ENCODE results near the gene BOLA3. TPM values are rescaled to one million over a fixed set of nuclear protein-coding genes. Genes with fewer than 3 reads are reported as not detected.

Gene BOLA3
- total and polyA plus RNA-seq, 2 of the 4 experiments (the other 2 are of a cell fraction): 13.3 to 39.5 TPM

- 100% methylated on average over 1 of the region's 6 CpGs; no CpG with 5 or more reads in 1 of the 2 experiments for WGBS, 2 experiments (ENCODE audit: extremely low coverage in 2 of 2, insufficient read length in 1 of 2)
- H2AK5ac ChIP-seq (ENCODE audit: low read depth, low read length): no peak overlapping the region
- no peak overlapping the region for H4K5ac ChIP-seq (ENCODE audit: low read depth, low read length)
- no peak for DNase-seq
- H3K9me1 ChIP-seq (ENCODE audit: insufficient read depth, low read length): peaks cover 23% of the 10 kb centered on the region; the same call in 1 of the 2 replicates
- no peaks in the 10 kb centered on the region for H3K27me3 ChIP-seq (ENCODE audit: control insufficient read depth, insufficient read depth, low read length)
- ChIA-PET POLR2A (ENCODE audit: unreplicated experiment) (no interaction called here), CTCF (no interaction called here)
- intact Hi-C loops (cut with micrococcal nuclease): no loop called here
- no peak overlapping the region for H2AFZ ChIP-seq (replicated peaks; ENCODE audit: low read length, poor library complexity)
- no TSS peak for BruUV-seq (replicated peaks)
- H2AK9ac ChIP-seq (replicated peaks; ENCODE audit: low read depth, low read length, poor library complexity): no peak overlapping the region
- no peak overlapping the region for H3K14ac ChIP-seq (replicated peaks; ENCODE audit: low read depth, low read length)
- H3K4me3 ChIP-seq (ENCODE audit: insufficient read depth, low read depth, low read length): no peak overlapping the region
- H3K4ac ChIP-seq (ENCODE audit: low read depth, low read length): no peak overlapping the region
- H3K4me2 ChIP-seq (ENCODE audit: low read depth, low read length): no peak overlapping the region
- no peak overlapping the region for H2BK20ac ChIP-seq (ENCODE audit: low read depth, low read length)
- H3K18ac ChIP-seq (ENCODE audit: low read depth, low read length): no peak overlapping the region
- dilution Hi-C loops (cut with HindIII; ENCODE audit: low sequenced_read_pairs, unreplicated experiment): no loop called here
- no peak overlapping the region for H3K56ac ChIP-seq (ENCODE audit: extremely low read depth, insufficient read depth, low read length)
- H3K79me1 ChIP-seq (ENCODE audit: low read depth in 1 of 2, low read length in 2 of 2): peaks cover 23 to 44% of the 10 kb centered on the region in 2 experiments
- H3K9me3 ChIP-seq (ENCODE audit: control insufficient read depth, insufficient read depth, low read length): no peaks in the 10 kb centered on the region
- no peak overlapping the region for H4K91ac ChIP-seq (ENCODE audit: insufficient read depth, low read depth, low read length)
- no peak overlapping the region for H3K23ac ChIP-seq (ENCODE audit: low read depth, low read length)
- no peak overlapping the region for H2BK5ac ChIP-seq (ENCODE audit: low read depth, low read length, poor library complexity, severe bottlenecking)
- TF ChIP-seq, protein P1, sequence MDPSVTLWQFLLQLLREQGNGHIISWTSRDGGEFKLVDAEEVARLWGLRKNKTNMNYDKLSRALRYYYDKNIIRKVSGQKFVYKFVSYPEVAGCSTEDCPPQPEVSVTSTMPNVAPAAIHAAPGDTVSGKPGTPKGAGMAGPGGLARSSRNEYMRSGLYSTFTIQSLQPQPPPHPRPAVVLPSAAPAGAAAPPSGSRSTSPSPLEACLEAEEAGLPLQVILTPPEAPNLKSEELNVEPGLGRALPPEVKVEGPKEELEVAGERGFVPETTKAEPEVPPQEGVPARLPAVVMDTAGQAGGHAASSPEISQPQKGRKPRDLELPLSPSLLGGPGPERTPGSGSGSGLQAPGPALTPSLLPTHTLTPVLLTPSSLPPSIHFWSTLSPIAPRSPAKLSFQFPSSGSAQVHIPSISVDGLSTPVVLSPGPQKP (IDR thresholded peaks at IDR 0.05; ENCODE audit: borderline replicate concordance, low read depth, low read length): no peak
- TF ChIP-seq RAD21 (IDR thresholded peaks at IDR 0.05; ENCODE audit: low read length): no peak
- H2BK120ac ChIP-seq (ENCODE audit: low read depth, low read length): no peak overlapping the region
- no peak overlapping the region for H4K8ac ChIP-seq (ENCODE audit: low read depth in 2 of 2, low read length in 2 of 2)
- H3K9ac ChIP-seq (ENCODE audit: low read depth, low read length): no peak overlapping the region
- in situ Hi-C loops (cut with MboI; ENCODE audit: low sequenced_read_pairs): loop anchor here (10.0 to 25.0 kb wide), 2 partner anchors 218 to 305 kb away; partner anchors contain the start of genes DGUOK and STAMBP
- H3K4me1 ChIP-seq (ENCODE audit: control insufficient read depth, insufficient read depth, low read length): peaks cover 7% of the 10 kb centered on the region
- no peak overlapping the region for H3K27ac ChIP-seq (ENCODE audit: insufficient read depth, low read length)
- ATAC-seq (ENCODE audit: low read depth): no peak
- peaks cover 9% of the 10 kb centered on the region for H3K36me3 ChIP-seq (ENCODE audit: control insufficient read depth, insufficient read depth, low read length)
- H2BK15ac ChIP-seq (ENCODE audit: low read depth, low read length): no peak overlapping the region
- no peaks in the 10 kb centered on the region for H4K20me1 ChIP-seq (ENCODE audit: insufficient read depth, low read length)
Measured at GRCh38 chr2:74142340-74142739, 5.4 kb downstream of the BOLA3 start.
